GM06990 (cell line): ENCODE results near the gene DGKB.

Experiments
- DNase-seq: peaks from one replicate; pipeline ENCODE4 v3.0.0-alpha.2; 2011; ENCODE audit not compliant: insufficient read length; ENCODE audit errors: extremely low read depth
- H3K27me3 ChIP-seq: replicated peaks from 2 replicates; pipeline ENCODE4 v1.6.0; 2011; ENCODE audit warnings: low read length; ENCODE audit not compliant: control insufficient read depth, insufficient read depth
- H3K36me3 ChIP-seq: 2 replicates; pipeline ENCODE4 v1.5.1; 2011; ENCODE audit warnings: low read length; ENCODE audit not compliant: control insufficient read depth, insufficient read depth
- H3K4me3 ChIP-seq: replicated peaks from 2 replicates; pipeline ENCODE4 v1.5.1; 2011; ENCODE audit warnings: low read depth, mild to moderate bottlenecking, control low read depth, low read length
- CTCF ChIP-seq: IDR thresholded peaks from 2 replicates; pipeline ENCODE4 v1.5.1; 2011; ENCODE audit warnings: low read length, control low read depth, mild to moderate bottlenecking, inconsistent platforms; ENCODE audit not compliant: insufficient read depth, poor library complexity, severe bottlenecking

DGKB gene

GRCh38 chr7:14252458-14252857 lies 650.1 kb downstream of the DGKB start:
- Histone ChIP-seq H3K36me3 (no peaks in the 10 kb centered on the region), H3K4me3 (no peak overlapping the region), H3K27me3 (no peaks in the 10 kb centered on the region)
- no peak for DNase-seq
- no peak for TF ChIP-seq CTCF

GRCh38 chr7:14242175-14242574 lies 660.4 kb downstream of the DGKB start:
- no peaks in the 10 kb centered on the region for H3K36me3 ChIP-seq
- no peaks in the 10 kb centered on the region for H3K27me3 ChIP-seq
- no peak overlapping the region for H3K4me3 ChIP-seq
- no peak for DNase-seq
- no peak for TF ChIP-seq CTCF

- Histone ChIP-seq H3K27me3 (no peaks in the 10 kb centered on the region), H3K4me3 (no peak overlapping the region), H3K36me3 (no peaks in the 10 kb centered on the region)
- no peak for TF ChIP-seq CTCF
- DNase-seq: no peak
Observed at GRCh38 chr7:14236834-14237233, 665.7 kb downstream of the DGKB start.

- no peaks in the 10 kb centered on the region for H3K27me3 ChIP-seq
- no peak for DNase-seq
- no peaks in the 10 kb centered on the region for H3K36me3 ChIP-seq
- no peak overlapping the region for H3K4me3 ChIP-seq
- TF ChIP-seq CTCF: no peak
Observed at GRCh38 chr7:14235056-14235455, 667.5 kb downstream of the DGKB start.

GRCh38 chr7:14233868-14234369 lies 668.6 kb downstream of the DGKB start:
- DNase-seq: no peak
- TF ChIP-seq CTCF: no peak

More at GRCh38 chr7:14233868-14234369, 668.6 kb downstream of the DGKB start:
- Histone ChIP-seq H3K27me3 (no peaks in the 10 kb centered on the region), H3K4me3 (no peak overlapping the region), H3K36me3 (no peaks in the 10 kb centered on the region)
